ENCODE measurements around the gene CYTH2. TPM values are rescaled to one million over a fixed set of nuclear protein-coding genes. Genes with fewer than 3 reads are reported as not detected.

The CYTH2 gene
- total RNA-seq, 4 donors from 2014 or later: 40.1 to 50.7 (median 48.4) TPM

GRCh38 chr19:48529156-48529555 is 60.0 kb downstream of the CYTH2 start:
- Histone ChIP-seq H3K27ac (replicated peaks in 1 of 4) (no peak overlapping the region), H3K4me1 (no peaks in the 10 kb centered on the region), H3K9me3 (peaks cover 0 to 48% (median 39%) of the 10 kb centered on the region in 4 donors), H3K4me3 (no peak overlapping the region), H3K36me3 (no peaks in the 10 kb centered on the region), H3K27me3 (peaks cover 0 to 33% (median 0%) of the 10 kb centered on the region in 4 donors)
- intact Hi-C loops (cut with DNase I): no loop called here
- TF ChIP-seq POLR2A (IDR thresholded peaks at IDR 0.05; ENCODE audit: low read depth) (no peak), CTCF (IDR thresholded peaks at IDR 0.05) (no peak), POLR2AphosphoS5 (IDR thresholded peaks at IDR 0.05) (no peak), EP300 (IDR thresholded peaks at IDR 0.05) (no peak)
- 100% methylated on average over 4 of the region's 4 CpGs for WGBS
- no peak for DNase-seq (ENCODE audit: extremely low spot score)

- Histone ChIP-seq H3K36me3 (no peaks in the 10 kb centered on the region), H3K27me3 (peaks cover 0 to 35% (median 0%) of the 10 kb centered on the region in 4 donors), H3K4me3 (no peak overlapping the region), H3K4me1 (no peaks in the 10 kb centered on the region), H3K9me3 (peaks cover 0 to 43% (median 33%) of the 10 kb centered on the region in 4 donors), H3K27ac (replicated peaks in 1 of 4) (no peak overlapping the region)
- WGBS: 69% methylated on average over 20 of the region's 20 CpGs
- DNase-seq (ENCODE audit: extremely low spot score): no peak
- TF ChIP-seq CTCF (IDR thresholded peaks at IDR 0.05) (no peak), POLR2AphosphoS5 (IDR thresholded peaks at IDR 0.05) (no peak), EP300 (IDR thresholded peaks at IDR 0.05) (no peak), POLR2A (IDR thresholded peaks at IDR 0.05; ENCODE audit: low read depth) (no peak)
- intact Hi-C loops (cut with DNase I): no loop called here
Measured at GRCh38 chr19:48530066-48530720, 61.0 kb downstream of the CYTH2 start.

- intact Hi-C loops (cut with DNase I): no loop called here
- Histone ChIP-seq H3K4me3 (no peak overlapping the region), H3K9me3 (peaks cover 0 to 42% (median 33%) of the 10 kb centered on the region in 4 donors), H3K36me3 (no peaks in the 10 kb centered on the region), H3K27ac (replicated peaks in 1 of 4) (no peak overlapping the region), H3K4me1 (no peaks in the 10 kb centered on the region), H3K27me3 (peaks cover 0 to 35% (median 0%) of the 10 kb centered on the region in 4 donors)
- no peak for DNase-seq (ENCODE audit: extremely low spot score)
- 65% methylated on average over 6 of the region's 6 CpGs for WGBS
- no peak for TF ChIP-seq EP300 (IDR thresholded peaks at IDR 0.05)
- TF ChIP-seq CTCF (IDR thresholded peaks at IDR 0.05): no peak
- no peak for TF ChIP-seq POLR2AphosphoS5 (IDR thresholded peaks at IDR 0.05)
Measured at GRCh38 chr19:48530770-48531169, 61.6 kb downstream of the CYTH2 start.

Other genes with a start within 250 kb of the CYTH2 start
- 10 to 100 TPM; 17.7 to 22.3 (median 20.9) TPM for gene CARD8, start 213.5 kb upstream of the CYTH2 start, total RNA-seq
- under 1 TPM in 2 of 4 donors, not detected in 2; 0.26 to 0.46 TPM for gene ZNF114, start 199.3 kb upstream of the CYTH2 start, total RNA-seq
- gene EMP3, start 143.8 kb upstream of the CYTH2 start, total RNA-seq: 100 to 1,000 TPM in 1 of 4 donors, 10 to 100 TPM in 3; 54.8 to 115 (median 59.6) TPM
- gene TMEM143, start 105.4 kb upstream of the CYTH2 start, total RNA-seq: 1 to 10 TPM; 4.8 to 8.3 (median 7.1) TPM
- not detected for gene SYNGR4, start 105.0 kb upstream of the CYTH2 start, total RNA-seq
- gene KDELR1, start 77.8 kb upstream of the CYTH2 start, total RNA-seq: 100 to 1,000 TPM in 1 of 4 donors, 10 to 100 TPM in 3; 55.2 to 105 (median 77.6) TPM
- gene GRIN2D, start 75.7 kb upstream of the CYTH2 start, total RNA-seq: under 1 TPM; 0.19 to 0.42 (median 0.37) TPM
- 10 to 100 TPM; 19.5 to 42.9 (median 31.7) TPM for gene GRWD1, start 23.4 kb upstream of the CYTH2 start, total RNA-seq
- gene KCNJ14, start 13.8 kb upstream of the CYTH2 start, total RNA-seq: under 1 TPM; 0.42 to 0.86 (median 0.51) TPM
- gene LMTK3, start 42.5 kb downstream of the CYTH2 start, total RNA-seq: under 1 TPM; 0.17 to 0.57 (median 0.37) TPM
- gene SULT2B1, start 82.8 kb downstream of the CYTH2 start, total RNA-seq: 1 to 10 TPM in 1 of 4 donors, not detected in 3; 1.0 TPM
- gene SPACA4, start 137.4 kb downstream of the CYTH2 start, total RNA-seq: not detected
- gene FAM83E, start 145.7 kb downstream of the CYTH2 start, total RNA-seq: under 1 TPM; 0.32 to 0.69 (median 0.37) TPM
- 1,000 to 10,000 TPM; 1,298 to 2,105 (median 1,742) TPM for gene RPL18, start 149.8 kb downstream of the CYTH2 start, total RNA-seq
- gene SPHK2, start 150.1 kb downstream of the CYTH2 start, total RNA-seq: 10 to 100 TPM; 15.9 to 24.5 (median 17.0) TPM
- 1 to 10 TPM; 3.0 to 9.3 (median 7.2) TPM for gene DBP, start 168.0 kb downstream of the CYTH2 start, total RNA-seq
- 10 to 100 TPM; 11.9 to 16.5 (median 14.9) TPM for gene CA11, start 176.8 kb downstream of the CYTH2 start, total RNA-seq
- gene NTN5, start 203.6 kb downstream of the CYTH2 start, total RNA-seq: under 1 TPM in 3 of 4 donors, not detected in 1; under 0.01 to 0.34 (median 0.17) TPM
- gene FUT2, start 226.6 kb downstream of the CYTH2 start, total RNA-seq: not detected